IMR-90 (cell line): ENCODE measurements around the gene MYLK4. TPM values are rescaled to one million over a fixed set of nuclear protein-coding genes. Genes with fewer than 3 reads are reported as not detected.

ENCODE experiments used
- ATAC-seq: fragments of 200-7000 bp; cut with Tn5 transposase; 2 replicates; pipeline ENCODE4 v1.9.1; 2020; ENCODE audit warnings: low read depth, mild to moderate bottlenecking, moderate library complexity
- BruUV-seq: library from RNA; stranded (reverse); fragments of 400-500 nt; replicated peaks from 2 replicates; lab custom pipeline; 2021; lab: Mats Ljungman, UMichigan
- CTCF ChIA-PET: fragments of 300-600 bp; formaldehyde crosslinking; extraction: SDS; loops from one replicate; lab custom pipeline; 2021; ENCODE audit warnings: antibody characterized with exemption; lab: Yijun Ruan, JAX
- POLR2A ChIA-PET: fragments of 300-600 bp; sonication (Branson Sonifier 250); formaldehyde crosslinking; loops from one replicate; lab custom pipeline; 2022; ENCODE audit warnings: antibody characterized with exemption; ENCODE audit not compliant: unreplicated experiment; lab: Charles Lee
- DNase-seq: peaks from one replicate; pipeline ENCODE4 v3.0.0; 2013
- H2AFZ ChIP-seq: replicated peaks from 2 replicates; pipeline ENCODE3; 2013; ENCODE audit warnings: low read length, mild to moderate bottlenecking; ENCODE audit not compliant: poor library complexity
- H2AK5ac ChIP-seq: 2 replicates; pipeline ENCODE4 v1.6.1; 2013; ENCODE audit warnings: low read depth, low read length, inconsistent platforms
- H2AK9ac ChIP-seq: replicated peaks from 2 replicates; pipeline ENCODE3; 2013; ENCODE audit warnings: mild to moderate bottlenecking, low read depth, low read length, moderate library complexity; ENCODE audit not compliant: poor library complexity
- H2BK120ac ChIP-seq: 2 replicates; pipeline ENCODE4 v1.6.1; 2013; ENCODE audit warnings: low read depth, low read length, inconsistent platforms
- H2BK15ac ChIP-seq: 3 replicates; pipeline ENCODE4 v1.6.1; 2013; ENCODE audit warnings: low read depth, low read length, inconsistent platforms
- H2BK20ac ChIP-seq: 2 replicates; pipeline ENCODE4 v1.6.1; 2013; ENCODE audit warnings: low read depth, mild to moderate bottlenecking, inconsistent platforms, low read length, moderate library complexity
- H2BK5ac ChIP-seq: 2 replicates; pipeline ENCODE4 v1.6.1; 2013; ENCODE audit warnings: mild to moderate bottlenecking, low read depth, low read length, inconsistent platforms; ENCODE audit not compliant: poor library complexity, severe bottlenecking
- H3K14ac ChIP-seq: replicated peaks from 2 replicates; pipeline ENCODE4 v1.6.1; 2013; ENCODE audit warnings: low read depth, low read length, inconsistent platforms
- H3K18ac ChIP-seq: 2 replicates; pipeline ENCODE4 v1.6.1; 2013; ENCODE audit warnings: low read depth, low read length, control low read depth
- H3K23ac ChIP-seq: 2 replicates; pipeline ENCODE4 v1.6.1; 2013; ENCODE audit warnings: low read depth, low read length, inconsistent platforms
- H3K27ac ChIP-seq: 2 replicates; pipeline ENCODE4 v1.5.1; 2013; ENCODE audit warnings: mild to moderate bottlenecking, control low read depth, low read length; ENCODE audit not compliant: insufficient read depth
- H3K27me3 ChIP-seq: 2 replicates; pipeline ENCODE4 v1.6.1; 2013; ENCODE audit warnings: low read length; ENCODE audit not compliant: control insufficient read depth, insufficient read depth
- H3K36me3 ChIP-seq: 2 replicates; pipeline ENCODE4 v1.6.1; 2013; ENCODE audit warnings: low read length, mixed read lengths; ENCODE audit not compliant: control insufficient read depth, insufficient read depth
- H3K4ac ChIP-seq: 2 replicates; pipeline ENCODE4 v1.6.1; 2013; ENCODE audit warnings: low read depth, low read length, inconsistent platforms
- H3K4me1 ChIP-seq: 2 replicates; pipeline ENCODE4 v1.6.1; 2013; ENCODE audit warnings: low read length, mixed read lengths; ENCODE audit not compliant: control insufficient read depth, insufficient read depth
- H3K4me2 ChIP-seq: 2 replicates; pipeline ENCODE4 v1.6.1; 2013; ENCODE audit warnings: low read depth, mild to moderate bottlenecking, control low read depth, low read length, moderate library complexity
- H3K4me3 ChIP-seq: 2 replicates; pipeline ENCODE4 v1.5.1; 2013; ENCODE audit warnings: low read depth, mild to moderate bottlenecking, control low read depth, low read length, moderate library complexity; ENCODE audit not compliant: insufficient read depth
- H3K56ac ChIP-seq: 2 replicates; pipeline ENCODE4 v1.6.1; 2013; ENCODE audit warnings: low read length, inconsistent platforms; ENCODE audit not compliant: insufficient read depth; ENCODE audit errors: extremely low read depth
- H3K79me1 ChIP-seq, 2 experiments: 2 replicates each; pipeline ENCODE4 v1.6.1; 2013; ENCODE audit warnings: low read length in 2 of 2, inconsistent platforms in 1 of 2, low read depth in 1 of 2
- H3K9ac ChIP-seq: 2 replicates; pipeline ENCODE4 v1.6.1; 2013; ENCODE audit warnings: low read depth, low read length, control low read depth
- H3K9me1 ChIP-seq: 2 replicates; pipeline ENCODE4 v1.6.1; 2013; ENCODE audit warnings: low read length, inconsistent platforms; ENCODE audit not compliant: insufficient read depth
- H3K9me3 ChIP-seq: 2 replicates; pipeline ENCODE4 v1.6.1; 2013; ENCODE audit warnings: low read length; ENCODE audit not compliant: control insufficient read depth, insufficient read depth
- H4K20me1 ChIP-seq: 2 replicates; pipeline ENCODE4 v1.6.1; 2013; ENCODE audit warnings: low read length, inconsistent platforms; ENCODE audit not compliant: insufficient read depth
- H4K5ac ChIP-seq: 2 replicates; pipeline ENCODE4 v1.6.1; 2013; ENCODE audit warnings: mild to moderate bottlenecking, low read depth, low read length, control low read depth
- H4K8ac ChIP-seq, 2 experiments: 2 replicates each; pipeline ENCODE4 v1.6.1; 2013; ENCODE audit warnings: low read depth in 2 of 2, low read length in 2 of 2, control low read depth in 1 of 2, inconsistent platforms in 1 of 2
- H4K91ac ChIP-seq: 2 replicates; pipeline ENCODE4 v1.6.1; 2013; ENCODE audit warnings: low read depth, low read length, inconsistent platforms; ENCODE audit not compliant: insufficient read depth
- BHLHE40 ChIP-seq: fragments of 150-350 bp; IDR thresholded peaks from 2 replicates; pipeline ENCODE4 v1.6.1; 2016; ENCODE audit warnings: mild to moderate bottlenecking, low read depth, low read length
- CEBPB ChIP-seq: IDR thresholded peaks from 2 replicates; pipeline ENCODE4 v1.6.1; 2012; ENCODE audit warnings: low read depth, low read length, improper control_type of control experiment
- CTCF ChIP-seq: conservative IDR thresholded peaks from 2 replicates; pipeline ENCODE4 v1.5.1; 2012; ENCODE audit warnings: mild to moderate bottlenecking, low read depth, low read length, improper control_type of control experiment
- ELK1 ChIP-seq: fragments of 150-350 bp; IDR thresholded peaks from 2 replicates; pipeline ENCODE4 v1.6.1; 2016; ENCODE audit warnings: low read depth, mild to moderate bottlenecking, low read length, moderate library complexity, borderline replicate concordance
- MAFK ChIP-seq: IDR thresholded peaks from 2 replicates; pipeline ENCODE4 v1.6.1; 2012; ENCODE audit warnings: low read depth, low read length, improper control_type of control experiment
- MAZ ChIP-seq: IDR thresholded peaks from 2 replicates; pipeline ENCODE4 v1.6.1; 2012; ENCODE audit warnings: low read depth, mild to moderate bottlenecking, low read length, improper control_type of control experiment, moderate library complexity, borderline replicate concordance
- MXI1 ChIP-seq: IDR thresholded peaks from 2 replicates; pipeline ENCODE4 v1.6.1; 2012; ENCODE audit warnings: low read depth, mild to moderate bottlenecking, low read length, moderate library complexity, borderline replicate concordance
- NFE2L2 ChIP-seq: fragments of 150-350 bp; IDR thresholded peaks from 2 replicates; pipeline ENCODE4 v1.6.1; 2016; ENCODE audit warnings: low read depth, mild to moderate bottlenecking, low read length
- POLR2A ChIP-seq: IDR thresholded peaks from 2 replicates; pipeline ENCODE4 v1.6.1; 2012; ENCODE audit warnings: mild to moderate bottlenecking, low read depth, low read length
- RAD21 ChIP-seq: IDR thresholded peaks from 2 replicates; pipeline ENCODE4 v1.6.1; 2012; ENCODE audit warnings: low read length, improper control_type of control experiment
- RCOR1 ChIP-seq: IDR thresholded peaks from 2 replicates; pipeline ENCODE4 v1.6.1; 2012; ENCODE audit warnings: mild to moderate bottlenecking, low read length, improper control_type of control experiment; ENCODE audit not compliant: insufficient replicate concordance
- RFX5 ChIP-seq: IDR thresholded peaks from 2 replicates; pipeline ENCODE4 v1.8.0; 2012; ENCODE audit warnings: low read depth, mild to moderate bottlenecking, low read length, moderate library complexity
- SMC3 ChIP-seq: fragments of 150-350 bp; IDR thresholded peaks from 2 replicates; pipeline ENCODE4 v1.6.1; 2016; ENCODE audit warnings: low read depth, mild to moderate bottlenecking, antibody characterized with exemption, low read length, moderate library complexity
- WGBS, 2 experiments: methylation state at CpG; one replicate each; pipeline versions ENCODE4 v1.1.5 to v1.1.7; 2013; ENCODE audit warnings: missing lambda C conversion rate in 2 of 2; ENCODE audit not compliant: insufficient read length in 1 of 2; ENCODE audit errors: extremely low coverage in 2 of 2; 5-methylcytosine and 5-hydroxymethylcytosine counted together
- dilution Hi-C: fragments of 300-500 bp; cut with HindIII; formaldehyde crosslinking; loops from one replicate; pipeline ENCODE4 v1.14.3; 2018; ENCODE audit warnings: low sequenced_read_pairs; ENCODE audit not compliant: unreplicated experiment
- in situ Hi-C: fragments of 300-500 bp; cut with MboI; formaldehyde crosslinking; loops from 3 replicates; pipeline ENCODE4 v1.14.3; 2019; ENCODE audit warnings: low sequenced_read_pairs, inconsistent platforms, mixed read lengths
- intact Hi-C: fragments of 100-400 bp; cut with micrococcal nuclease; formaldehyde crosslinking; loops from 2 replicates; pipeline ENCODE4 v1.10.0; 2022
- polyA plus RNA-seq, 3 experiments: library from polyadenylated mRNA; depleted of rRNA; stranded (reverse); fragments of >200 nt; gene quantifications; 2 replicates each; pipeline ENCODE4 v1.2.3, GENCODE V29; 2012; ENCODE audit warnings: low replicate concordance in 1 of 3
- total RNA-seq: library from RNA; depleted of rRNA; stranded (reverse); fragments of >200 nt; gene quantifications from 2 replicates; pipeline ENCODE4 v1.2.3, GENCODE V29; 2012
- TF ChIP-seq, protein P1 (sequence below): fragments of 150-350 bp; IDR thresholded peaks from 2 replicates; pipeline ENCODE4 v1.6.1; 2017; ENCODE audit warnings: mild to moderate bottlenecking, antibody characterized with exemption, low read length, low read depth

Gene MYLK4
- total and polyA plus RNA-seq, 2 of the 4 experiments (the other 2 are of a cell fraction), result under 0.01 to 0.07 TPM

- Histone ChIP-seq H3K23ac (no peak overlapping the region), H3K79me1 (no peaks in the 10 kb centered on the region), H3K4me2 (peak overlapping the region; percentile 6; the same call in 1 of the 2 replicates), H2AK9ac (no peak overlapping the region), H2BK15ac (no peak overlapping the region), H3K56ac (no peak overlapping the region), H4K20me1 (no peaks in the 10 kb centered on the region), H3K4ac (no peak overlapping the region), H2AK5ac (no peak overlapping the region), H2BK120ac (no peak overlapping the region), H3K18ac (no peak overlapping the region), H3K9me3 (no peaks in the 10 kb centered on the region), H3K14ac (no peak overlapping the region), H3K27ac (no peak overlapping the region), H2BK20ac (no peak overlapping the region), H2BK5ac (no peak overlapping the region), H3K4me1 (no peaks in the 10 kb centered on the region; the same call in 1 of the 2 replicates), H4K8ac (no peak overlapping the region), H3K27me3 (no peaks in the 10 kb centered on the region), H3K9ac (no peak overlapping the region), H2AFZ (no peak overlapping the region), H3K4me3 (no peak overlapping the region), H3K9me1 (no peaks in the 10 kb centered on the region; the same call in 1 of the 2 replicates), H3K36me3 (no peaks in the 10 kb centered on the region), H4K5ac (no peak overlapping the region), H4K91ac (no peak overlapping the region)
- no TSS peak for BruUV-seq
- ChIA-PET CTCF (no interaction called here), POLR2A (no interaction called here)
- WGBS, 2 experiments, result 33% methylated on average over 3 of the region's 11 CpGs; no CpG with 5 or more reads in 1 of the 2 experiments
- intact Hi-C loops (no loop called here), dilution Hi-C loops (no loop called here), in situ Hi-C loops (no loop called here)
- ATAC-seq (peak; percentile 44), DNase-seq (peak; percentile 20)
- no peak for TF ChIP-seq CTCF
- TF ChIP-seq BHLHE40, result no peak
- TF ChIP-seq MAZ, result no peak
- no peak for TF ChIP-seq RCOR1
- no peak for TF ChIP-seq NFE2L2
- TF ChIP-seq POLR2A, result no peak
- no peak for TF ChIP-seq SMC3
- TF ChIP-seq MXI1, result no peak
- TF ChIP-seq, protein P1, sequence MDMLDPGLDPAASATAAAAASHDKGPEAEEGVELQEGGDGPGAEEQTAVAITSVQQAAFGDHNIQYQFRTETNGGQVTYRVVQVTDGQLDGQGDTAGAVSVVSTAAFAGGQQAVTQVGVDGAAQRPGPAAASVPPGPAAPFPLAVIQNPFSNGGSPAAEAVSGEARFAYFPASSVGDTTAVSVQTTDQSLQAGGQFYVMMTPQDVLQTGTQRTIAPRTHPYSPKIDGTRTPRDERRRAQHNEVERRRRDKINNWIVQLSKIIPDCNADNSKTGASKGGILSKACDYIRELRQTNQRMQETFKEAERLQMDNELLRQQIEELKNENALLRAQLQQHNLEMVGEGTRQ, result no peak
- no peak for TF ChIP-seq MAFK
- no peak for TF ChIP-seq RAD21
- no peak for TF ChIP-seq RFX5
- TF ChIP-seq ELK1, result no peak
- TF ChIP-seq CEBPB, result no peak
Measured at GRCh38 chr6:2665146-2666070, 85.3 kb downstream of the MYLK4 start.
